Neural cell (in vitro differentiated cells): Measurements from ENCODE around the gene FHIT.

Experiments
- CTCF ChIP-seq: fragments of 450-650 bp; IDR thresholded peaks from 2 replicates; pipeline ENCODE4 v1.5.1; 2014; ENCODE audit warnings: antibody characterized with exemption, mild to moderate bottlenecking, moderate library complexity; ENCODE audit not compliant: poor library complexity, severe bottlenecking
- EP300 ChIP-seq: fragments of 450-650 bp; conservative IDR thresholded peaks from 2 replicates; pipeline ENCODE4 v1.6.1; 2014; ENCODE audit warnings: antibody characterized with exemption, mild to moderate bottlenecking, moderate library complexity; ENCODE audit not compliant: poor library complexity, severe bottlenecking
- MXI1 ChIP-seq: fragments of 450-650 bp; conservative IDR thresholded peaks from 2 replicates; pipeline ENCODE4 v1.6.1; 2014; ENCODE audit warnings: antibody characterized with exemption, mild to moderate bottlenecking; ENCODE audit not compliant: poor library complexity, severe bottlenecking
- POLR2AphosphoS5 ChIP-seq: IDR thresholded peaks from 2 replicates; pipeline ENCODE4 v1.6.1; 2012
- RAD21 ChIP-seq: fragments of 450-650 bp; conservative IDR thresholded peaks from 2 replicates; pipeline ENCODE4 v1.6.1; 2014; ENCODE audit warnings: antibody characterized with exemption, mild to moderate bottlenecking, moderate library complexity
- TF ChIP-seq, protein P1 (sequence below): IDR thresholded peaks from 2 replicates; pipeline ENCODE4 v1.6.1; 2012; ENCODE audit warnings: borderline replicate concordance

DNA sequence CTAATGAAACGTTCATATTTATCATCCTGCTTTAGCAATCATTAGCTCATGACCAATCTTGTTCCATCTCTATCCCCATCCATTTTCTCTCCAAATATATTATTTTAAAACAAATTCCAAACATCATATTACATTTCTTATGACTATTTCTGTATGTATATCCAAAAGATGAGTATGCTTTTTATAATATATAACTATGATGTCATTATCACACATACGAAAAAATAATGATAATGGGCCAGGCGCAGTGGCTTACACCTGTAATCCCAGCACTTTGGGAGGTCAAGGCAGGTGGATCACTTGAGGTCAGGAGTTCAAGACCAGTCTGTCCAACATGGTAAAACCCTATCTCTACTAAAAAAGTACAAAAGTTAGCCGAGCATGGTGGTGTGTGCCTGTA, 280.4 kb downstream of the FHIT start:
- TF ChIP-seq CTCF (no peak), POLR2AphosphoS5 (no peak), RAD21 (no peak), EP300 (no peak), MXI1 (no peak)
- TF ChIP-seq, protein P1, sequence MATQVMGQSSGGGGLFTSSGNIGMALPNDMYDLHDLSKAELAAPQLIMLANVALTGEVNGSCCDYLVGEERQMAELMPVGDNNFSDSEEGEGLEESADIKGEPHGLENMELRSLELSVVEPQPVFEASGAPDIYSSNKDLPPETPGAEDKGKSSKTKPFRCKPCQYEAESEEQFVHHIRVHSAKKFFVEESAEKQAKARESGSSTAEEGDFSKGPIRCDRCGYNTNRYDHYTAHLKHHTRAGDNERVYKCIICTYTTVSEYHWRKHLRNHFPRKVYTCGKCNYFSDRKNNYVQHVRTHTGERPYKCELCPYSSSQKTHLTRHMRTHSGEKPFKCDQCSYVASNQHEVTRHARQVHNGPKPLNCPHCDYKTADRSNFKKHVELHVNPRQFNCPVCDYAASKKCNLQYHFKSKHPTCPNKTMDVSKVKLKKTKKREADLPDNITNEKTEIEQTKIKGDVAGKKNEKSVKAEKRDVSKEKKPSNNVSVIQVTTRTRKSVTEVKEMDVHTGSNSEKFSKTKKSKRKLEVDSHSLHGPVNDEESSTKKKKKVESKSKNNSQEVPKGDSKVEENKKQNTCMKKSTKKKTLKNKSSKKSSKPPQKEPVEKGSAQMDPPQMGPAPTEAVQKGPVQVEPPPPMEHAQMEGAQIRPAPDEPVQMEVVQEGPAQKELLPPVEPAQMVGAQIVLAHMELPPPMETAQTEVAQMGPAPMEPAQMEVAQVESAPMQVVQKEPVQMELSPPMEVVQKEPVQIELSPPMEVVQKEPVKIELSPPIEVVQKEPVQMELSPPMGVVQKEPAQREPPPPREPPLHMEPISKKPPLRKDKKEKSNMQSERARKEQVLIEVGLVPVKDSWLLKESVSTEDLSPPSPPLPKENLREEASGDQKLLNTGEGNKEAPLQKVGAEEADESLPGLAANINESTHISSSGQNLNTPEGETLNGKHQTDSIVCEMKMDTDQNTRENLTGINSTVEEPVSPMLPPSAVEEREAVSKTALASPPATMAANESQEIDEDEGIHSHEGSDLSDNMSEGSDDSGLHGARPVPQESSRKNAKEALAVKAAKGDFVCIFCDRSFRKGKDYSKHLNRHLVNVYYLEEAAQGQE: no peak
